Mesenteric fat pad (tissue), 1 donor: ENCODE results near the gene ZCCHC24. TPM values are rescaled to one million over a fixed set of nuclear protein-coding genes. Genes with fewer than 3 reads are reported as not detected.
"Not testable (repeated sequence)": the region's sequence is repeated elsewhere in the genome, so short reads cannot be mapped to it uniquely, and the experiment has no call there.

Experiments
- DNase-seq: peaks from one replicate; pipeline ENCODE4 v3.0.0-alpha.2; 2020; ENCODE audit warnings: low spot score
- total RNA-seq: library from RNA; stranded (reverse); fragmentation: NEBNext Ultra II Directional; extraction: Animal tissue kit (Norgen Biotek cat#: 25700); gene quantifications from one replicate; pipeline ENCODE4 v1.2.1, GENCODE V29; 2021
- donor health status: DM: yes; HTN: yes; CAD: no.

Gene ZCCHC24
- total RNA-seq, 1 donor from 2014 or later, result 90.8 TPM

DNA sequence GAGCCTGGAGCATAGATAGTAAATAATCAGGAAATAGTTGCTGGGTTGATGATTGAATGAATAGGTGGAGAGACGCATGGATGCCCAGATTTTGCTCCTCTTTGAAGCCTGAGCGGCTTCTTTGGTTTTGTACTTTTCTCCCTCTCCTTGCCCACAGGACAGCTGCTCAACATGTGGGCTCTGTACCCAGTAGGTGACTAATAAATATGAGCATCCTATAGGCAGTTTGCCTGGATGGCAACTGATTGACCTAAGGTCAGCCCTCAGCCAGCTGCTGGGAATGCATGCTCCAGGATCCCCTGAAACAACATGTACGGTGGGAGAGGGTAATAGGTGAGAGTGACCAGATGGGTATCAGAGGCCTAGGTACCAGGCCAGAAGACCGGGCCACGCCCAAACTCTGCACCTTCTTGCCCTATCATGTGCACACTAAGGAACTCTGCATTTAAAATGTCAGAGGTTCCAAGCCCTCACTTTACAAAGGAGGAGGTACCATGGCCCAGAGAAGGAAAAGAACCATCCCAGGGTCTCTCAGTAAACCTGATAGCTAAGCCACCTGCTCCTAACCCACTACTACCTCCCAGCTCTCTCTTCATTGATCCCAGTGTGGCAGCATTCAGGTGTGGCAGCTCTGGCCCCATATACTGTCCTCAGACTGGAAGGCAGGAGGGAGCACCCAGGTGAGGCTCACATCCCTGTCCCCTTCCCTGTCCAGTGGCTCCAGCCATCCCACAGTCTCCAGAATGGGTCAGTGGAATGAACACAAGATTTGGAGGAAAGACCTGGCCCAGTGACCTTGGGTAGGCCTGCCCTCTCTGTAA lies 2.7 kb upstream of the ZCCHC24 start:
- peak; percentile 73 for DNase-seq

- not testable (repeated sequence) for DNase-seq
Observed at GRCh38 chr10:79447249-79447648, 1.8 kb upstream of the ZCCHC24 start.

DNA sequence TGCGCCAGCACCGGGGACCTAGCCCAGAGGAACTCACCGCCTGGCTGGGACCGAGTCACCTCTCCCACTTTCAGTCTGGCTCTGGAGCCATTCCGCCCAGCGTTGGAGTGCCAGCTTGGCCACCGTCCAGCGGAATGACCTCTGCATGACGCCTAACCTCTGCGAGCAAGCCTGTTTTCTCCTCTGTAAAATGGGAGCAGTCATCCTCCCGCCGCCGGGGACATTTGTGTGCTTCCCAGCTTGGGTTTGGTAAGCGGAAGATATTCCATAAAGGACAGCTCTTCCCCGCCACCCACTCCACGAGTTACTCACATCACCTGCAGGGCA lies 1.3 kb upstream of the ZCCHC24 start:
- DNase-seq, result peak; percentile 92

GRCh38 chr10:79445977-79446757 lies 743 bp upstream of the ZCCHC24 start:
- DNase-seq, result peak; percentile 91

DNA sequence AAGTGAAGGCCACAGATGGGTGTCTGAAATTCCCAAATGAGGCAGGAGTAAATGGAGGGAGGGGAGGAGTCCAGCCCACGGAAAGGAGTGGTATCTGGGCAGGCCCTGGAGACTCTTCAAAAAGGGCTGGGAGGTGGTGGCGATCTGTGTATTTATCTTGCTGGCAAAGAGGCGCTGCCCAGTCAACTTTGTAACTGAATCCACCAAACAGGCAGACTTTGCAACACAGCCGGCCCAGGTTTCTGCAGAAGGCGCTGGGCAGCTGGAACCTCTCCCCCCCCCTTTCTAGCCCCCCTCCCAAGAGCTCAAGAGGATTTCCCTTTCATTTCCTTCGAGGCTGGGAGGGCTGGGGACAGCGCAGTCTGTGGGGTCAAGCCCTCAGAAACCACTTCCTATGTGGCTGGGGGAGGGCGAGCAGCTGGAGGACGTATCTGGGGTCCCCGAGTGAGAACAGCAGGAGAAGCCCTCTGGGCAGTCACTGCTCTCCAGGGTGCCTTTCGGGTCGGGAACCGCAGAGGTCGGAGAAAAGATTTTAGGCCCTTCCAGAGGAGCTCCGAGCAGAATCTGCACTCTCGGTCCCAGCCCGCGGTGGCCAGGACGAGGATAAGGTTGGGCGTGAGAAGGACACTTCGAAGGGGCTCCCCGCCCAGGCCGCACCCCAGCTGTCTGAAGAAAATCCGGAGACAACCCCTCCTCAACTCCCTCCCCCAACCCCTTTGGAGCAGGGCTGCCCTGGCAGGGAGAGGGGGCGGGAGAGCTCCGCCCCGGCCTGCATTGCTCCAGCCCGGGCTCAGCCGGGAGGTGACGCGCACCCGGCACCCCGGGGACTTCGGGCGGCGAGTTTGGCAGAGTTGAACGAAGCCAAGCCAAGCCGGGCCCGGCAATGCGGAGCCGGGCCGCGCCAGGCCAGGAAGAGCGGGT lies 965 bp downstream of the ZCCHC24 start:
- DNase-seq, result peak; percentile 93

DNA sequence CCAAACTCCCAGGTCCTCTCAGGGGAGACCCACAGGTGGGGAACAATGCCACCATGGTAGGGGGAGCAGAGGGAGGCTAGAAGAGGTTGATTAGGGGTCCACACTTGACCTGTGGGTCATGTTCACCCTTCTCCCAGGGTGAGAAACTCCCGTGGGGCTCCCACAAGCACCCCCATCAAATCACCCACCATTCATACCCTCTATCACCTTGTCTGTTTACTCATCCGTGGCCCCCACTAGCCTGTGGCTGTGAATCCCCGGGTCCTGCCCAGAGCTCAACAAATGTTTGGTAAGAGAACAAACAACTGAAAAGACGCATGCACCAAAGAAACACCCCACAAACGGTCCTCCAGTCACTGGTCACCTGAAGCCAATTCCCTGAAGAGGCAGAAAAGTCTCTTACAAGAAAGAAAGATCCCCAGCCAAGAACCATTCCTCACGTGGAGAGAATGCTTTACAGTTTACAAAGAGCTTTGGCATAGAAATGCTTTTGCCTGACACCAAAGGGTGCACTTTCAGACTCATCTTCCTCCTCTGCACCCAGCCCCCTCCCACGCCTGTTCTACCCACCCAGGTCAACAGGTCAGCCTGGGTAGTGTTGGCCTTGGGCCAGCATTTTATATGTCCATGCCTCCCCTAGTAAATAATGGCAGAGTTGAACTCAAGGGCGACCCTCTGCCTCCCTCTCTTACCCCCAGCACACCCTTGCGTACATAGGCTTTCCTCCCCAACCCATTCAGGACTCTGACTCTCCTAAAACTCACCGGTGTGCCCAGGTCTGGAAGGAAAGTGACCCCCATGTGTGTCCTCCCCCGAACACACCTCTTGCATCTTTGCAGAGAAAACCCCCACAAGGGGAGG lies 1.9 kb downstream of the ZCCHC24 start:
- peak; percentile 75 for DNase-seq

DNA sequence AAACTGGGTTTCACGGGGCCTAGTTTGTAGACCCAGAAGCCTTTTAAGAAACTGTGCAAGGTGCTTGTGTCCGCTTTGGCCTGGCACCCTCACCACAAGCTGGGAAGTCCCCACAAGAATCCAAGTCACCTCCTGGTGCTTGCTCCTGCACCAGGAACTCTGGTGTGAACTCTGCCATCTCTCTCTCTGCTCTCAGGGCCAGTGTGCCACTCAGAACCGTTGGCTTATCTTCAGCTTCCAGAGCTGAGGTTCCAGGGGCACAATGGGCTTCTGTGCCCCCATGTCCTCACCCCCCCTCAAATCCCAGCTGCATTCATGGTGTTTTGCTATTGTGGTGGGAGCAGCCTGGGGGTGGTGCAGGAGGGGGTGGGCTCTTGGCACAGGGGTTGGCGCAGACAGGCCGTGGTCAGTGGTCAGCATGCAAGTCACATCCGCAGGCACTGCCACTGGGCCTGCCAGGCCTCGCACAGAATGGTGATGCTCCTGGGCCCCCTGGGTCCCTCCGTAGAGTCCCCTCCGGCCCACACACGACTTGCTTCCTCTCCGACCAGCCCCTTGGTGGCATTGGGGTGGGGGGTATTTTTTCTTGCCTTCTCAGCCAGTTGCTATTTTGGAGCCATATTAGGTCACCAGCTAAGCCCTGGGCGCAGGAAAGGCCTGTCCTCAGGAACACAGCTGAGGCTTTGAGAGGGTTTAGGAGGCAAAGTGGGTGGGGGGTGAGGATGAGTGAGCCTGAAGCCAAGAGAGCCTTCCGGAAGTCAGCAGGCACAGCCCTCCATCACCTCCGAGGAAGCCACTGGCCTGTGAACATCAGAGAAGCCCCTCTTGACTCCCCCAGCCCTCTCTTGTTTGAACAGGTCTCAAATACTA lies 3.0 kb downstream of the ZCCHC24 start:
- DNase-seq, result peak; percentile 84

DNA sequence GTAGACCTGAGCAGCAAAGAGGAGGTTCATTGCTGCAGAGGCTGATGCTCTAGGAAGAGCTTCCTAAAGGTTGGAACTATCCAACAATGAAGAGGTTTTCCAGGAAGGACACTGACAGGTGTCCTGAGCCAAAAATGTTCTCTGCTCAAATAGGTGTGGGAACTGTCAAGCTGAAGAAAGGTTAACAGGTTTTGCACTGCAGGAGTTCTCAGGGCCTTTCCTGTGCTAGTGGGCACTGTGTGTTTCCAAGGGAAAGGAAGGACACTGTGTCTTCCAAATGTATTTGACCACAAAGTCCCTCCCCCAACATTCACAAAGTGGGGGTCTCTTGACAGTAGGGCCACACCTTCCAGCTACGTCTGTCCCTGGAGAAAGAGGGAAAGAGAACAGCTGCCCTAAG lies 4.0 kb downstream of the ZCCHC24 start:
- peak; percentile 33 for DNase-seq

- peak; percentile 33 for DNase-seq
Observed at GRCh38 chr10:79440281-79440680, 5.1 kb downstream of the ZCCHC24 start.

- DNase-seq, result no peak
Observed at GRCh38 chr10:79438699-79439085, 6.7 kb downstream of the ZCCHC24 start.

DNA sequence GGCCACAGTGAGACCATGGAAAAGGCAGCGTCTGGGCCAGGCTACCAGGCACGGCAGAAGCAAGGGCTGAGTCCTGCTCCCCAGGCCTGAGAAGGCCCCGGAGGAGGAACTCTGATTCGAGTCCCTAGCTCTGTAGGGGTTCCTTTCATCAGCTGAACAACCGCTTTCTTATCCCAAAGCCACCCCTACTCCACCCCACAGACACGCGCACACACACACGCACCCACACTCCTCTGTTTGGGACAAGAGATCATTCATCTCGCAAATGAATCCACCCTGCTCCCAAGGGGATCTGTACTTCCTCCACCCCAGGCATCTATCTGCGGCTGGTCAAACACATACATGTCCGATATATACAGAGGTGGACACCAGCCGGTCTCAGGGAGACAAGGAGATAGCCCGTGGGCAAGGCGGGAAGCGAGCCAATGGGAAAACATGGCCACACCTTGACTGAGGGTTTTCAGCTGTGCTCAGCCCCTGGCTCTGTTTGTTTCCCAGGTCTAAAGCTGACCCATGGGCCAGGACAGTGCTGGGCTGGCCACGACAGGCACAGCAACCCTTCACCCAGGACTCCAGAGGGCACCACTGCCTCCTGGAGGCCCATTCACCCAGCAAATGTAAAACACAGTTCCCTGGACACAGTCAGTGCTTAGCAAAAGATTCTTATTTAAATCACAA lies 7.3 kb downstream of the ZCCHC24 start:
- DNase-seq, result no peak

DNA sequence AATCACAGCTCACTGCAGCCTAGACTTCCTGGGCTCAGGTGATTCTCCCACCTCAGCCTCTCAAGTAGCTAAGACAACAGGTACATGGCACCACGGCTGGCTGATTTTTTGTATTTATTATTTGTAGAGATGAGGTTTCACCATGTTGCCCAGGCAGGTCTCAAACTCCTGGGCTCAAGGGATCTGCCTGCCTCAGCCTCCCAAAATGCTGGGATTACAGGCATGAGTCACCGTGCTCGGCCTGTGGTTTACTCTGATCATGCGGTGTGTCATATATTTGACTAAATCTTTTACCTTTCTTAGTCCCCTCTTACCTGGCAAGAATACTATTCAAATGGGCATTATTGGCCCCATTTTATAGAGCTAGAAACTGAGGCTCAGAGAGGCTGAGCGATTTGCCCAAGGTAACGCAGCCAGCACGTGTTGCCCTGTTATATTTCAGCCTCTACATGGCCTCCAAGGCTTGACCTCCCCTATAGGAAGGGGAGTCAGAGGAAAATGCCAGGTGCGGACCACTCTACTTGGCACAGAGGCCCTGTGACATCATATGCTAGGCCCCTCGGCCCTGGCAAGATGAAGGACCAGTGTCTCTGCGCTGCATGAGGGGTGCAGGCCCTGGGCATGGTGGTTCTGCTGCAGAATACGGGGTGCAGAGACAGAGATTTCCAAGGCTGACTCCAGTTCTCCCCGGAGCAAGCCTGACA lies 8.2 kb downstream of the ZCCHC24 start:
- DNase-seq, result no peak

- DNase-seq, result no peak
Observed at GRCh38 chr10:79436850-79437103, 8.6 kb downstream of the ZCCHC24 start.

DNA sequence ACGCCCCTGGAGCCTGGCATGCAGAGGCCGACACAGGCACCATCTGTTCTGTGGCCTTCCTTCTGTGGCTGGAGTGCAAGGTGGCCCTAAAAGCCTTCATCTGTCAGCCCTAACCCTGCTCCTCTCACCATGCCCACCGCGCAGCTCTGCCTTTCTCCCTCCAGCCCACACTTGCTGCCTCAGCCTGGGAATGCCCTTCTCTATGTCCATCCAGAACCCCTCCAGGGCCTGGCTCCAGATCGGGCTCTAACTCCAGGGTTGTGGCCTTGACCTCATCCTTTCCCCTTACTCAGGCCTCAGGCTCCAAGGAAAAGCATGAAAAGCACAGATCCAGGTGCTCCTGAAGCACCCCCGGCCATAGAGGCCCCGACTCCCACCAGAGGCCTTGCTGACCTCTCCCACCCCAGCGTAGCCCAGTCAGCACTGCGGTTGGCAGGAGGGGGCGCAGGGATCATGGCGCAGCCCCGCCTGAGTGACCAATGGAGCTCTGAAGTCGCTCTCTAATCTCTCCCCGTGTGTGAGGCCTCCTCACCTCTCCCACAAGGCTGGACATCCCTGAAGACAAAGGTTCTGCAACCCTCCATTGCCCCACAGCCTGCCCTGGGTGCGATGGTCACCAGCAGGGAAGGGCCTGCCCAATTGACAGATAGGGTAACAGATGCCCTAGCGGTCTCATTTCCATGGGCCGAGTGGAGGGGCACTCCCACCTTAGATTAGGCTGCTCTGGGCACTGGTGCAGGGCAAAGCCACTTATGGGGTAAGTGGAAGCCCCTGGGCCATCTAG lies 9.2 kb downstream of the ZCCHC24 start:
- no peak for DNase-seq

GRCh38 chr10:79435271-79436065 lies 10.0 kb downstream of the ZCCHC24 start:
- DNase-seq, result no peak

GRCh38 chr10:79434821-79435251 lies 10.6 kb downstream of the ZCCHC24 start:
- DNase-seq, result no peak

DNA sequence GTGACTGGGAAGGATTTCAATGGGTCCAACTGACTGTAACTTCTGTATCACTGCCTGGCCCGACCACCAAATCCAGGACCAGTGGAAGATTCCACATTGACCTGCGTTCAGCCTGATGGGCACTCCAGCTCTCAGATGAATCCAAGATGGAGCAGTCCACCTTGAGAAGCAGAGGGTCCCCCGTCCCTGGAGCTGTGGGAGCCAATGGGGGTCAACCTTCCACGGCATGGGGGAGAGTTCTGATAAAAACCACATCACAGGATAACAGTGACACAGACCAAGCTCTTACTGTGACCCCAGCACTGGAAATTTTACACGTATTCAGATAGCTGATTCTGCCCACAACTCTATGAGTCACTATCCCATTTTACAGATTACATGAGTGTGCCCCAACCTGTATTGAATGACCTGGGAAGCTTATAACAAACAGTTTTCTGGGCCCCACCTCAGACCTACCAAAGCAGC lies 11.2 kb downstream of the ZCCHC24 start:
- no peak for DNase-seq
